ENCODE measurements around the gene MAX. TPM values are rescaled to one million over a fixed set of nuclear protein-coding genes. Genes with fewer than 3 reads are reported as not detected.

MAX gene
- total and polyA plus RNA-seq, 2 of the 13 experiments (the other 11 are each of a cell fraction or from before 2014, with no cell fraction given): 28.5 to 29.3 TPM

DNA sequence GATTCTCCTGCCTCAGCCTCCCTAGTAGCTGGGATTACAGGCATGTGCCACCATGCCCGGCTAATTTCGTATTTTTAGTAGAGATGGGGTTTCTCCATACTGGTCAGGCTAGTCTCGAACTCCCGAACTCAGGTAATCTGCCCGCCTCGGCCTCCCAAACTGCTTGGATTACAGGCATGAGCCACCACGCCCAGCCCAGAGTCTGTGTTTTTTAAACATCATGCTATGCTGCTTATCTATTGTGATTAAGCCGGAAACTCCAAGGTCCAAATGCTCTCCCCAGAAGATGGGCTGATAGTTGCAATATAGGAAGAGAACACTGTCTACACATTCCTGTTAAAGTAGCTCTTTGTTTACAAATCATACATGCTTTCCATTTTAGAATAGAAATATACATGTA is 30.5 kb upstream of the MAX start (continued):
- TF ChIP-seq, protein P1, sequence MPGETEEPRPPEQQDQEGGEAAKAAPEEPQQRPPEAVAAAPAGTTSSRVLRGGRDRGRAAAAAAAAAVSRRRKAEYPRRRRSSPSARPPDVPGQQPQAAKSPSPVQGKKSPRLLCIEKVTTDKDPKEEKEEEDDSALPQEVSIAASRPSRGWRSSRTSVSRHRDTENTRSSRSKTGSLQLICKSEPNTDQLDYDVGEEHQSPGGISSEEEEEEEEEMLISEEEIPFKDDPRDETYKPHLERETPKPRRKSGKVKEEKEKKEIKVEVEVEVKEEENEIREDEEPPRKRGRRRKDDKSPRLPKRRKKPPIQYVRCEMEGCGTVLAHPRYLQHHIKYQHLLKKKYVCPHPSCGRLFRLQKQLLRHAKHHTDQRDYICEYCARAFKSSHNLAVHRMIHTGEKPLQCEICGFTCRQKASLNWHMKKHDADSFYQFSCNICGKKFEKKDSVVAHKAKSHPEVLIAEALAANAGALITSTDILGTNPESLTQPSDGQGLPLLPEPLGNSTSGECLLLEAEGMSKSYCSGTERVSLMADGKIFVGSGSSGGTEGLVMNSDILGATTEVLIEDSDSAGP (CRISPR knock-in tag; IDR thresholded peaks at IDR 0.05; ENCODE audit: borderline replicate concordance): no peak
- TF ChIP-seq ZNF556 (CRISPR knock-in tag; IDR thresholded peaks at IDR 0.05; ENCODE audit: borderline replicate concordance) (no peak), KAT8 (CRISPR knock-in tag; IDR thresholded peaks at IDR 0.05) (no peak), DNMT3B (CRISPR knock-in tag; conservative IDR thresholded peaks at IDR 0.05) (no peak), ZNF180 (CRISPR knock-in tag; IDR thresholded peaks at IDR 0.05; ENCODE audit: borderline replicate concordance, low read depth) (no peak), ZNF709 (CRISPR knock-in tag; IDR thresholded peaks at IDR 0.05) (no peak), NCOA5 (CRISPR knock-in tag; IDR thresholded peaks at IDR 0.05) (no peak), ZZZ3 (CRISPR knock-in tag; IDR thresholded peaks at IDR 0.05; ENCODE audit: borderline replicate concordance) (no peak), PHF5A (CRISPR knock-in tag; IDR thresholded peaks at IDR 0.05; ENCODE audit: low read depth, unreplicated experiment) (no peak), ZNF83 (CRISPR knock-in tag; IDR thresholded peaks at IDR 0.05; ENCODE audit: borderline replicate concordance) (no peak), ZBTB8A (CRISPR knock-in tag; IDR thresholded peaks at IDR 0.05; ENCODE audit: borderline replicate concordance, low read depth) (no peak), IRF2 (CRISPR knock-in tag; IDR thresholded peaks at IDR 0.05) (no peak)
- TF ChIP-seq, protein P2, sequence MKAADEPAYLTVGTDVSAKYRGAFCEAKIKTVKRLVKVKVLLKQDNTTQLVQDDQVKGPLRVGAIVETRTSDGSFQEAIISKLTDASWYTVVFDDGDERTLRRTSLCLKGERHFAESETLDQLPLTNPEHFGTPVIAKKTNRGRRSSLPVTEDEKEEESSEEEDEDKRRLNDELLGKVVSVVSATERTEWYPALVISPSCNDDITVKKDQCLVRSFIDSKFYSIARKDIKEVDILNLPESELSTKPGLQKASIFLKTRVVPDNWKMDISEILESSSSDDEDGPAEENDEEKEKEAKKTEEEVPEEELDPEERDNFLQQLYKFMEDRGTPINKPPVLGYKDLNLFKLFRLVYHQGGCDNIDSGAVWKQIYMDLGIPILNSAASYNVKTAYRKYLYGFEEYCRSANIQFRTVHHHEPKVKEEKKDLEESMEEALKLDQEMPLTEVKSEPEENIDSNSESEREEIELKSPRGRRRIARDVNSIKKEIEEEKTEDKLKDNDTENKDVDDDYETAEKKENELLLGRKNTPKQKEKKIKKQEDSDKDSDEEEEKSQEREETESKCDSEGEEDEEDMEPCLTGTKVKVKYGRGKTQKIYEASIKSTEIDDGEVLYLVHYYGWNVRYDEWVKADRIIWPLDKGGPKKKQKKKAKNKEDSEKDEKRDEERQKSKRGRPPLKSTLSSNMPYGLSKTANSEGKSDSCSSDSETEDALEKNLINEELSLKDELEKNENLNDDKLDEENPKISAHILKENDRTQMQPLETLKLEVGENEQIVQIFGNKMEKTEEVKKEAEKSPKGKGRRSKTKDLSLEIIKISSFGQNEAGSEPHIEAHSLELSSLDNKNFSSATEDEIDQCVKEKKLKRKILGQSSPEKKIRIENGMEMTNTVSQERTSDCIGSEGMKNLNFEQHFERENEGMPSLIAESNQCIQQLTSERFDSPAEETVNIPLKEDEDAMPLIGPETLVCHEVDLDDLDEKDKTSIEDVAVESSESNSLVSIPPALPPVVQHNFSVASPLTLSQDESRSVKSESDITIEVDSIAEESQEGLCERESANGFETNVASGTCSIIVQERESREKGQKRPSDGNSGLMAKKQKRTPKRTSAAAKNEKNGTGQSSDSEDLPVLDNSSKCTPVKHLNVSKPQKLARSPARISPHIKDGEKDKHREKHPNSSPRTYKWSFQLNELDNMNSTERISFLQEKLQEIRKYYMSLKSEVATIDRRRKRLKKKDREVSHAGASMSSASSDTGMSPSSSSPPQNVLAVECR (CRISPR knock-in tag; IDR thresholded peaks at IDR 0.05; ENCODE audit: borderline replicate concordance): no peak; the same call in 1 of the 2 replicates
- TF ChIP-seq, protein P3, sequence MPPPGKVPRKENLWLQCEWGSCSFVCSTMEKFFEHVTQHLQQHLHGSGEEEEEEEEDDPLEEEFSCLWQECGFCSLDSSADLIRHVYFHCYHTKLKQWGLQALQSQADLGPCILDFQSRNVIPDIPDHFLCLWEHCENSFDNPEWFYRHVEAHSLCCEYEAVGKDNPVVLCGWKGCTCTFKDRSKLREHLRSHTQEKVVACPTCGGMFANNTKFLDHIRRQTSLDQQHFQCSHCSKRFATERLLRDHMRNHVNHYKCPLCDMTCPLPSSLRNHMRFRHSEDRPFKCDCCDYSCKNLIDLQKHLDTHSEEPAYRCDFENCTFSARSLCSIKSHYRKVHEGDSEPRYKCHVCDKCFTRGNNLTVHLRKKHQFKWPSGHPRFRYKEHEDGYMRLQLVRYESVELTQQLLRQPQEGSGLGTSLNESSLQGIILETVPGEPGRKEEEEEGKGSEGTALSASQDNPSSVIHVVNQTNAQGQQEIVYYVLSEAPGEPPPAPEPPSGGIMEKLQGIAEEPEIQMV (CRISPR knock-in tag; IDR thresholded peaks at IDR 0.05; ENCODE audit: low read depth): no peak
- TF ChIP-seq, protein P4, sequence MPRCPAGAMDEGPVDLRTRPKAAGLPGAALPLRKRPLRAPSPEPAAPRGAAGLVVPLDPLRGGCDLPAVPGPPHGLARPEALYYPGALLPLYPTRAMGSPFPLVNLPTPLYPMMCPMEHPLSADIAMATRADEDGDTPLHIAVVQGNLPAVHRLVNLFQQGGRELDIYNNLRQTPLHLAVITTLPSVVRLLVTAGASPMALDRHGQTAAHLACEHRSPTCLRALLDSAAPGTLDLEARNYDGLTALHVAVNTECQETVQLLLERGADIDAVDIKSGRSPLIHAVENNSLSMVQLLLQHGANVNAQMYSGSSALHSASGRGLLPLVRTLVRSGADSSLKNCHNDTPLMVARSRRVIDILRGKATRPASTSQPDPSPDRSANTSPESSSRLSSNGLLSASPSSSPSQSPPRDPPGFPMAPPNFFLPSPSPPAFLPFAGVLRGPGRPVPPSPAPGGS (CRISPR knock-in tag; IDR thresholded peaks at IDR 0.05): no peak
- TF ChIP-seq, protein P5, sequence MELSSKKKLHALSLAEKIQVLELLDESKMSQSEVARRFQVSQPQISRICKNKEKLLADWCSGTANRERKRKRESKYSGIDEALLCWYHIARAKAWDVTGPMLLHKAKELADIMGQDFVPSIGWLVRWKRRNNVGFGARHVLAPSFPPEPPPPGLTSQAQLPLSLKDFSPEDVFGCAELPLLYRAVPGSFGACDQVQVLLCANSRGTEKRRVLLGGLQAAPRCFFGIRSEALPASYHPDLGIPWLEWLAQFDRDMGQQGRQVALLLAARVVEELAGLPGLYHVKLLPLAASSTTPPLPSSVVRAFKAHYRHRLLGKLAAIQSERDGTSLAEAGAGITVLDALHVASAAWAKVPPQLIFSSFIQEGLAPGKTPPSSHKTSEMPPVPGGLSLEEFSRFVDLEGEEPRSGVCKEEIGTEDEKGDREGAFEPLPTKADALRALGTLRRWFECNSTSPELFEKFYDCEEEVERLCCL (CRISPR knock-in tag; IDR thresholded peaks at IDR 0.05; ENCODE audit: borderline replicate concordance): no peak

Data from HepG2 (cell line).